LNCAP (cell line): ENCODE results near the gene PTPRG.

Experiments used
- CTCF ChIP-seq: fragments of 450-650 bp; IDR thresholded peaks from 2 replicates; pipeline ENCODE4 v1.5.1; 2017; ENCODE audit warnings: mild to moderate bottlenecking

Gene PTPRG

GRCh38 chr3:61821823-61822251 lies 260.5 kb downstream of the PTPRG start:
- no peak for TF ChIP-seq CTCF

- no peak for TF ChIP-seq CTCF
These were observed 261.2 kb downstream of the PTPRG start for GRCh38 chr3:61822588-61822987.

- TF ChIP-seq CTCF: no peak
These were observed 263.3 kb downstream of the PTPRG start for GRCh38 chr3:61824553-61825135.

- no peak for TF ChIP-seq CTCF
These were observed 264.8 kb downstream of the PTPRG start for GRCh38 chr3:61826161-61826560.

- no peak for TF ChIP-seq CTCF
These were observed 267.0 kb downstream of the PTPRG start for GRCh38 chr3:61828184-61828874.

- no peak for TF ChIP-seq CTCF
These were observed 267.7 kb downstream of the PTPRG start for GRCh38 chr3:61828880-61829721.

- no peak for TF ChIP-seq CTCF
These were observed 268.5 kb downstream of the PTPRG start for GRCh38 chr3:61829722-61830350.
